ENCODE results near the gene AIMP1.
"Not testable (repeated sequence)": the region's sequence is repeated elsewhere in the genome, so short reads cannot be mapped to it uniquely, and the experiment has no call there.

Gene AIMP1

GRCh38 chr4:106314960-106315359 lies 1.4 kb upstream of the AIMP1 start:
- peak in 1 of 2 donors; percentile 12 for DNase-seq

- peak in 1 of 2 donors; percentile 56 for DNase-seq
These were observed 828 bp upstream of the AIMP1 start for GRCh38 chr4:106315476-106315967.

- DNase-seq, result no peak
These were observed 541 bp downstream of the AIMP1 start for GRCh38 chr4:106316773-106317409.

- DNase-seq, result no peak
These were observed 1.5 kb downstream of the AIMP1 start for GRCh38 chr4:106317815-106318214.

DNA sequence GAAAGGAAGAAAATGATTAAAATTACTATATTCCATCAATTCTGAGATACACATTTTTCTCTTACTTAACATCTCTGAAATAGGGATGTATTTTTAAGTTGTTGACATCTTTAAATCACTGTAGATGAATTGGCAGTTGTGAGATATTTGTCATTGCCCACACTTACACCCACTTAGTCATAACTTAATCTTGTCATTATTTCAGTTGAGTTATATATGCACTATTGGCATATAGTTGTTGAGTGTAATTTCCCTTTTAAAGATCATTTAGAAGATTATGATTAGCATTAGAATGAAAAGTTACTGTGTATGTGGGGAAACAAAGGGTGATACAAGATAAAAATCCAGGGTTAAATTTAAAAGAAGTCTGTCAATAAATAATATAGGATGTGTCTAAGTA lies 2.2 kb downstream of the AIMP1 start:
- DNase-seq, result no peak

GRCh38 chr4:106320235-106320634 lies 3.9 kb downstream of the AIMP1 start:
- DNase-seq, result no peak

DNA sequence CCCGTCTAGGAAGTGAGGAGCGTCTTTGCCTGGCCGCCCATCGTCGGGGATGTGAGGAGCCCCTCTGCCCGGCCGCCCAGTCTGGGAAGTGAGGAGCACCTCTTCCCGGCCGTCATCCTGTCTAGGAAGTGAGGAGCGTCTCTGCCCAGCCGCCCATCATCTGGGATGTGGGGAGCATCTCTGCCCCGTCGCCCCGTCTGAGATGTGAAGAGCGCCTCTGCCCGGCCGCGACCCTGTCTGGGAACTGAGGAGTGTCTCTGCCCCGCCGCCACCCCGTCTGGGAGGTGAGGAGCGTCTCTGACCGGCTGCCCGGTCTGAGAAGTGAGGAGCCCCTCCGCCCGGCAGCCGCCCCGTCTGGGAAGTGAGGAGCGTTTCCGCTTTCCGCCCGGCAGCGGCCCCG lies 4.8 kb downstream of the AIMP1 start:
- not testable (repeated sequence) for DNase-seq

- DNase-seq, result not testable (repeated sequence)
These were observed 5.5 kb downstream of the AIMP1 start for GRCh38 chr4:106321814-106322213.

DNA sequence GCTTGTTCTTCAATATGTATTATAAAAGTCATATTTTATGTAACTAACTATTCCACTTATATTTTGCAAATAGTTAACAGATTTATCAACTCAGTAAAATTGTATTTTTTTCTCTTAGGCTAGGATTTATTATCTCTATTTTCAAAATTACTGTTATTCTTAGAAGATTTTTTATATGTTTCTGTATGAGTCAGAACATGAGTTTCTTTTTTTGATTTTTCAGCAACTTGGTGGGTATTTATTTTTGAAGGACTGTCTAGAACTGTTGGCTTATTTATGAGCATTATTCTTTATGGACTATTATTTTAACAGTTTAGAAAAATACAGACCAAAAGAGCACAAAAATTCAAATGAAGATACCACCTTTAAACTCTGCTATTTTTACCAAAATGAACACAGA lies 6.8 kb downstream of the AIMP1 start:
- DNase-seq, result no peak

DNA sequence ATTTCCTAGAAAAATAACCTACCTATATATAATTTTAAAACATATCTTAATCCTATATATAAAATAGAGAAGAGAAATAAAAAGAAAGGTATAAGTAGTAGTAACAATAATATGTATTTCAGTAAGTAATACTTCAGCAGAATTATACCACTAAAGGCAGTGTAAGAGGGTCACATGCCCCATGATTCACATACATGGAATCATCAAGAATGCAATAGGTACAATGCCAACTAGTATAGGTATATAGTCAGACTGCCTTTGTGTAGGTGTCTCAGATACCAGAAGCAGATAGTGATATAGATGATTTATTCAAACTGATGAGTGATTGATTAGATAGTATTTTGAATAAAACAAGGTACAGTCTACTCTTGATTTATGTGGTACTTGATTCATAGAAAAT lies 9.4 kb downstream of the AIMP1 start:
- DNase-seq, result no peak

DNA sequence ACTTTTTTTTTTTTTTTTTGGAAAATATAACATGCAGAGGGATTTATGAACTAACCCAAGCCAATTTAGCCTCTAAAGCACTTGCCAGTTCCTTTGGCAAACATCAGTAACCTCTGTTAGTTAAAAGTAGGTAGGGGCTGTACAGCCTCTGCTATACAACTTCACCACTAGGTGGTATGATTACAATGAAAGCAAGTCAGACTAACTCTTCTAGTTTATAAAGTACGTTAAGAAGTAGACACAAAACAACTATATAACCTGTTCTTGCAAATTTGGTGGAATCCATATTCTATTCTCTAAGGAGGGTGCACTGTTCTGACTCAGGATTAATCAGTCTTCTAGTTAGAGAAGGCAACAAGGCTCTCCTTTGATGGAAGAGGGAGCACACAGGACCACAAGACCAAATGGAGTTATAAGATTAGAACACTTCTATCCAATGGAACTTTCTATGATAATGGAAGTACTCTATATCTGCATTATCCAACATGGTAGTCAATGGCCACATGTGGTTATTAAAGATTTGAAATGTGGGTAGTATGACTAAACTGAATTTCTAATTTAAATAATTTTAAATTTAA lies 12.8 kb downstream of the AIMP1 start:
- peak in 1 of 2 donors; percentile 33 for DNase-seq

DNA sequence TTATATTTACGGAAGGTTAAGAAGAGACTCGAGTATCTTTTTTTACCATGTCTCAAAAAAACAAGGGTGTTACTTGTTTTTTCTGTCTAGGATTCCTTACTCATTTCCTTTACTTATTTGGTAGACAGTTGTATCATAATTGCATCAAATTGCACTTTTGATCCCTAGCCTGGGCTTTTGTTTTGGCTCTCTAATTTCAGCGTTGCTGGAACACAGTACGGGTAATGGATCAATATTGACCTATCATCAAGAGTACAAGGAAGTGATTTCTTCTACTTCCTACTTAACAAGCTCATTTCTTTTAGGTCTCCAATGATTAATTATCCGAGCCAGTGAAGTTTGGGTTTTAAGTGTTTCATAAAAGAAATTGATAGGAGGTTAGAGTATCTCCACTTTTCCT lies 16.8 kb downstream of the AIMP1 start:
- DNase-seq, result no peak

- no peak for DNase-seq
These were observed 18.6 kb downstream of the AIMP1 start for GRCh38 chr4:106334741-106335470.

- DNase-seq, result no peak
These were observed 20.3 kb downstream of the AIMP1 start for GRCh38 chr4:106336618-106337017.

DNA sequence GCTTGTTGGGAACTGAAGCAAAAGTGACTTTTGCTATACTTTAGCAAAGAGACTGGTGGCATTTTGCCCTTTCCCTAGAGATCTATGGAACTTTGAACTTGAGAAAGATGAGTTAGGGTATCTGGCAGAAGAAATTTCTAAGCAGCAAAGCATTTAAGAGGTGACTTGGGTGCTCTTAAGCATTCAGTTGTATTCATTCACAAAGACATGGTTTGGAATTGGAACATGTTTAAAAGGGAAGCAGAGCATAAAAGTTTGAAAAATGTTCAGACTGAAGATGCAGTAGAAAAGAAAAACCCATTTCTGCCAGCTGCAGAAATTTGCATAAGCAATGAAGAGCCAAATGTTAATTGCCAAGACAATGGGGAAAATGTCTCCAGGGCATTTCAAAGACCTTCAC lies 21.6 kb downstream of the AIMP1 start:
- no peak for DNase-seq

GRCh38 chr4:106338671-106339070 lies 22.3 kb downstream of the AIMP1 start:
- DNase-seq, result no peak

DNA sequence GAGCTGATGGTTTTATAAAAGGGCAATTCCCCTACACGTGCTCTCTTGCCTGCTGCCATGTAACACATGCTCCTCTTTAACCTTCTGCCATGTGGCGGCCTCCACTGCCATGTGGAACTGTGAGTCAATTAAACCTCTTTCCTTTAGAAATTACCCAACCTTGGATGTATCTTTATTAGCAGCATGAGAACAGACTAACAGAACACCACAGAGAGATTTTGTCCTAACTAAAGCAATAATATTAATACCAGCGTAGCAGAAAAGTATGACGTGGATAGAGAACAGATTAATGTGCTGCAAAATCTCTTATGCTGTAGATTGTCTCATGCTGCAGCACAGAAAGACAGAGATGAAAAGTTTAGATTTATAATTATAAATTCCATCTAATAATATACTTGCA lies 23.1 kb downstream of the AIMP1 start:
- DNase-seq, result no peak

DNA sequence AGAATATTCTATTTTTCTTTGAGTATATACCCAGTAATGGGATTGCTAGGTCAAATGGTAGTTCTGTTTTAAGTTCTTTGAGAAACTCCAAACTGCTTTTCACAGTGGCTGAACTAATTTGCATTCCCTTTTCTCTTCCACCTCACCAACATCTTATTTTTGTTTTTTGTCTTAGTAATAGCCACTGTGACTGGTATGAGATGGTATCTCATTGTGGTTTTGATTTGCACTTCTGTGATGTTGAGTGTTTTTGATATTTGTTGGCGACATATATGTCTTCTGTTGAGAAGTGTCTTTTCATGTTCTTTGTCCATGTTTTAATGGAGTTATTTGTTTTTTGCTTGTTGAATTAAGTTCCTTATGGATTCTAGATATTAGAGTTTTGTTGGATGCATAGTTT lies 24.4 kb downstream of the AIMP1 start:
- no peak for DNase-seq

DNA sequence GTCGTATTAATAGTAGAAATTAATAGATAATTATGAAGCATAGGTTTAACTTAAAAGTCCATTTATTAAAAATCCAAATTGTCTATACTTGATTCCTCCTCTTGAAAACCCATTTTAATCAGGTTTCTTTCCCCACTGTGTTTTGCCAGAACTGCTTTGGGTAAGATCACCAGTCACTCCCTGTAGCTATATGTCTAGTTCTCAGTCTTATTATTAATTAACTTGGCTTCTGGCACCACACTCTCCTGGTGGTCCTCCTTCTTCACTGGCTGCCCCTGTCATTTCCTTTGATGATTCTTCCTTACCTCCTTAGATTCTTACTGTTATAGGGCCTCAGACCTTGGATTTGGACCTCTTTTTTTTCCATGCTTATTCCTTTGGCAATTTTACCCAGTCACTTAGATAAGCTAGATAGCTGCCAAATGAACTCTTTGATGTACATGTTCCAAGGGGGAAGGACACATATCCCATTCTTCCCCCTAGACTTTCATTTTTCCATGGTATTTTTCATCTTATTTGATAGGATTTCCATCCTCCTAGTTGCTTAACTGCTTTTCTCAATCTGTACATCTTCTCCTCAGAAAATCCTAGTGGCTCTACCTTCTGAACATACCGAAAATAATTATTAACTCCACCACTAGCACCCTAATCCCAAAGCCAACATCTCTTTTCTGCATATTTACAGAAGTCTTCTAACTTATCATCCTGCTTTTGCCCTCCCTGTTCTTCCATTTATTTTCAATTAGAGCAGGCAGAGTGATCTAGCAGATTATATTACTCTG lies 27.7 kb downstream of the AIMP1 start:
- no peak for DNase-seq

GRCh38 chr4:106344647-106344970 lies 28.3 kb downstream of the AIMP1 start:
- no peak for DNase-seq

- no peak for DNase-seq
These were observed 30.8 kb downstream of the AIMP1 start for GRCh38 chr4:106347167-106347566.

DNA sequence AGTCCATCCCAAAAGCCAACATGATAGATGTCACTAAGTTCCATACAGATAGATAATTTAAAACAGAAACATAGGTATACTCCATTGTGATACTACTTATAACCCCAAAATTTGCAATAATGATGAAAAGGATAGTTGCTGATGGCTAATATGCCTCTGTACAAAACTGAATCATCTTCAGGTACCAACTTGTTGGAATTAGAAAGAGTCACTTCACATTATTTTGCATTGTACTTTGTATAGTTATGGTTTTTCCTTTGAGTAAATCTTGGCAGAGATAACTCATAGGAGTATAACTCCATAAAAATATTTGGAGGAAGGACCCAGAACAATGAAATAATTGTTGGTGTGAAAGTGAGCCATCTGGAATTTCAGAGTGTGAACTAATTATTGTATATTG lies 34.7 kb downstream of the AIMP1 start:
- no peak for DNase-seq

GRCh38 chr4:106353786-106354185 lies 37.4 kb downstream of the AIMP1 start:
- no peak for DNase-seq

- DNase-seq, result no peak
These were observed 38.8 kb downstream of the AIMP1 start for GRCh38 chr4:106355193-106355592.

Data from CD4-positive, alpha-beta T cell treated with Interleukin-1 beta for 1 hour (primary cell).